ENCODE data around the gene CHST12. TPM values are rescaled to one million over a fixed set of nuclear protein-coding genes. Genes with fewer than 3 reads are reported as not detected.
"Not testable (repeated sequence)": the region's sequence is repeated elsewhere in the genome, so short reads cannot be mapped to it uniquely, and the experiment has no call there.

CHST12 gene
- total RNA-seq, 1 donor from 2014 or later: 16.7 TPM

- no peaks in the 10 kb centered on the region for H3K4me1 Mint-ChIP-seq (ENCODE audit: low read depth)
- TF ChIP-seq CTCF (IDR thresholded peaks at IDR 0.05; ENCODE audit: unreplicated experiment): no peak
- H3K9me3 Mint-ChIP-seq (ENCODE audit: low read depth): no peaks in the 10 kb centered on the region
- peaks cover 3% of the 10 kb centered on the region for H3K27me3 Mint-ChIP-seq
- no peak overlapping the region for H3K27ac Mint-ChIP-seq
- H3K4me3 Mint-ChIP-seq (ENCODE audit: low read depth): no peak overlapping the region
- no peak for DNase-seq (ENCODE audit: low spot score, unreplicated experiment)
- H3K36me3 Mint-ChIP-seq (ENCODE audit: insufficient read depth): no peaks in the 10 kb centered on the region
Observed at GRCh38 chr7:2462731-2463130, 59.3 kb downstream of the CHST12 start.

DNA sequence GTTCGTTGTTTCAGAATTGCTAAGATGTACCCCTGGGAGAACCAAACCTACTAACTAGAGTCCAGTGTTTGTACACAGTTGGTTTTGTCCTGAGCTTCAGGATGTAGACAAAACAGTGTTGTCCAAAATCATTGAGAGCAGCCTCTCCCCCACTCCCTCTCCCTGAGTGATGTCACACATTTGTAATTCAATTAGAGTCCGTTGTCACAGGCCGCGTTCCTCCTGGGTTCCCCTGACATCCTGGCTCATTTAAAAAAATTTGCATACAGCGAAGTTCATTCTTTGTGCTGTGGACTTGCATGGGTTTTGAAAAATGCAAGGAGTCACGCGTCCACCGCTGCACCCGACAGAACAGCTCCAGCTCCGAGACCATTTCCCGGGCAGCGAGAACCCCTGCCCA is 62.5 kb downstream of the CHST12 start:
- Mint-ChIP-seq H3K27ac (no peak overlapping the region), H3K27me3 (peaks cover 8% of the 10 kb centered on the region), H3K36me3 (ENCODE audit: insufficient read depth) (no peaks in the 10 kb centered on the region), H3K9me3 (ENCODE audit: low read depth) (no peaks in the 10 kb centered on the region), H3K4me3 (ENCODE audit: low read depth) (no peak overlapping the region), H3K4me1 (ENCODE audit: low read depth) (no peaks in the 10 kb centered on the region)
- TF ChIP-seq CTCF (IDR thresholded peaks at IDR 0.05; ENCODE audit: unreplicated experiment): no peak
- no peak for DNase-seq (ENCODE audit: low spot score, unreplicated experiment)

- no peak overlapping the region for H3K4me3 Mint-ChIP-seq (ENCODE audit: low read depth)
- no peak for TF ChIP-seq CTCF (IDR thresholded peaks at IDR 0.05; ENCODE audit: unreplicated experiment)
- H3K9me3 Mint-ChIP-seq (ENCODE audit: low read depth): no peaks in the 10 kb centered on the region
Observed at GRCh38 chr7:2466675-2467074, 63.3 kb downstream of the CHST12 start.

DNA sequence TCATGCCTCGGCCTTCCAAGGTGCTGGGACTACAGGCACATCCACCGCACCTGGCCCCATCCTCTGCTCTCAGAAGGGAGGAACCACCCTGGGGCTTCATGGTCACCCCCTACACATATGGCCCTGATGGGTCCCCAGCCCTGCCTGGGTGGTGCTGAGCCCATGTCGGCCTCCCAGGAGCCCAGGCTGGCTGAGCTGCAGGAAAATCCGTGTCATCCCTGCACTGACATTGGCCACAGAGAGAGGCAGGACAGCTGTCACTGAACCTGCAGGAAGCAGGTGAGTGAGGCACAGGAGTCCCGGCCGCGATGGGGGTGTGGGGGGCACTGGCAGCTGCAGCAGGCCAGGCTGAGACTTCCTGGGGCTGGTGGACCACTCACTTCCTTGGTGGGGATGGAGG is 64.8 kb downstream of the CHST12 start:
- DNase-seq (ENCODE audit: low spot score, unreplicated experiment): no peak
- Mint-ChIP-seq H3K27ac (no peak overlapping the region), H3K4me1 (ENCODE audit: low read depth) (no peaks in the 10 kb centered on the region), H3K4me3 (ENCODE audit: low read depth) (no peak overlapping the region), H3K9me3 (ENCODE audit: low read depth) (no peaks in the 10 kb centered on the region), H3K27me3 (peaks cover 8% of the 10 kb centered on the region), H3K36me3 (ENCODE audit: insufficient read depth) (no peaks in the 10 kb centered on the region)
- TF ChIP-seq CTCF (IDR thresholded peaks at IDR 0.05; ENCODE audit: unreplicated experiment): no peak

More at GRCh38 chr7:2466675-2467074, 63.3 kb downstream of the CHST12 start:
- Mint-ChIP-seq H3K4me1 (ENCODE audit: low read depth) (no peaks in the 10 kb centered on the region), H3K27ac (no peak overlapping the region), H3K27me3 (peaks cover 8% of the 10 kb centered on the region), H3K36me3 (ENCODE audit: insufficient read depth) (no peaks in the 10 kb centered on the region)
- no peak for DNase-seq (ENCODE audit: low spot score, unreplicated experiment)

- H3K27ac Mint-ChIP-seq; H3K4me3 Mint-ChIP-seq (ENCODE audit: low read depth); H3K36me3 Mint-ChIP-seq (ENCODE audit: insufficient read depth); H3K27me3 Mint-ChIP-seq; H3K9me3 Mint-ChIP-seq (ENCODE audit: low read depth); DNase-seq (ENCODE audit: low spot score, unreplicated experiment); H3K4me1 Mint-ChIP-seq (ENCODE audit: low read depth): not testable (repeated sequence)
Observed at GRCh38 chr7:2469460-2470203, 66.2 kb downstream of the CHST12 start.

Data from progenitor cell of endocrine pancreas (in vitro differentiated cells).